Gastroesophageal sphincter (tissue), 3 donors: ENCODE data around the gene HOMER2.
"Not testable (repeated sequence)": the region's sequence is repeated elsewhere in the genome, so short reads cannot be mapped to it uniquely, and the experiment has no call there.

ENCODE experiments used
- CTCF ChIP-seq, 4 experiments: fragments of 200-600 bp in 2 of 4; fragments of 450-650 bp in 2 of 4; sonication (generic) in 1 of 4; IDR thresholded peaks; one replicate each; pipeline ENCODE4 v1.5.1; 2017 to 2019; ENCODE audit warnings: antibody characterized with exemption in 4 of 4, mild to moderate bottlenecking in 2 of 4, moderate library complexity in 2 of 4
- EP300 ChIP-seq: sonication (generic); formaldehyde crosslinking; IDR thresholded peaks from one replicate; pipeline ENCODE4 v1.6.1; 2017; ENCODE audit warnings: antibody characterized with exemption, mild to moderate bottlenecking
- POLR2A ChIP-seq, 2 donors: fragments of 450-650 bp; IDR thresholded peaks; one replicate each; pipeline ENCODE4 v1.6.1; 2017; ENCODE audit warnings: antibody characterized with exemption in 2 of 2, mild to moderate bottlenecking in 2 of 2, moderate library complexity in 1 of 2
- POLR2AphosphoS5 ChIP-seq: sonication (generic); formaldehyde crosslinking; IDR thresholded peaks from one replicate; pipeline ENCODE4 v1.6.1; 2017; ENCODE audit warnings: antibody characterized with exemption

GRCh38 chr15:82893473-82893872 lies 59.0 kb downstream of the HOMER2 start:
- TF ChIP-seq POLR2A (IDR thresholded peaks at IDR 0.05); CTCF (IDR thresholded peaks at IDR 0.05); EP300; POLR2AphosphoS5: not testable (repeated sequence)
